Urinary bladder (tissue), 4 donors: ENCODE measurements around the gene HS3ST3B1. TPM values are rescaled to one million over a fixed set of nuclear protein-coding genes. Genes with fewer than 3 reads are reported as not detected.

ENCODE experiments used
- DNase-seq: peaks from one replicate; pipeline ENCODE4 v3.0.0-alpha.2; 2015; ENCODE audit errors: extremely low spot score
- H3K27ac ChIP-seq: one replicate; pipeline ENCODE4 v1.5.1; 2013; ENCODE audit warnings: low read depth, mild to moderate bottlenecking, moderate library complexity
- H3K36me3 ChIP-seq: one replicate; pipeline ENCODE4 v1.6.1; 2013; ENCODE audit warnings: mild to moderate bottlenecking, moderate library complexity; ENCODE audit not compliant: insufficient read depth
- H3K4me1 ChIP-seq: one replicate; pipeline ENCODE4 v1.6.1; 2013; ENCODE audit warnings: mild to moderate bottlenecking, moderate library complexity; ENCODE audit not compliant: insufficient read depth
- H3K4me3 ChIP-seq: one replicate; pipeline ENCODE4 v1.5.1; 2013; ENCODE audit warnings: low read depth, low read length
- WGBS: extraction: QIAGEN DNeasy Blood & Tissue Kit; methylation state at CpG from one replicate; pipeline ENCODE4 v1.1.7; 2013; 5-methylcytosine and 5-hydroxymethylcytosine counted together
- polyA plus RNA-seq: library from polyadenylated mRNA; stranded (reverse); fragments of 200-250 nt; gene quantifications from one replicate; pipeline ENCODE4 v1.2.3, GENCODE V29; 2013
- total RNA-seq: library from RNA; depleted of rRNA; stranded (reverse); fragments of >200 nt; gene quantifications from one replicate; pipeline ENCODE4 v1.2.3, GENCODE V29; 2014
- donor health status: healthy with polysubstance abuse.
- donor health status: healthy.

The HS3ST3B1 gene
- total and polyA plus RNA-seq, 2 donors, result 2.4 to 2.9 TPM

DNA sequence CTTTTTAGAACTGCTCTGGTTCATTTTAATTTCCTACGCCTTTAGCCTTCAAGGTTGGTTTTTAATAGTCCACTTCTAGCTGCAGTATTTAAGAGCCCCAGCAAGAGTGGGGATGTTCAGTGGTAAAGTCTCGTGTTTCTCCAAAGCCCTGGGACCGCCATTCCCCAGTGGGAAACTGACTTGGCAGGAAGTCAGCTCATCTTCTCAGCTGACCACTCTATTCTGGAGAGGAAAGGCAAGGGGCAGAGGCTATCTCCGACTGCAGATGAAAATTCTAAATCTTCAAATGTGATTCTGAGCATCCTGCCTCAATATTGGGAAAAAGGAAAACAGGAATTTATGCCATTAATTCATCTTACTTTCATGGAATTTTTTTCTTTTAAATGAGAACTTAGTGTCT is 35.5 kb downstream of the HS3ST3B1 start:
- 71% methylated on average over 4 of the region's 4 CpGs for WGBS
- no peaks in the 10 kb centered on the region for H3K4me1 ChIP-seq
- H3K4me3 ChIP-seq, result no peak overlapping the region
- H3K36me3 ChIP-seq, result no peaks in the 10 kb centered on the region
- no peak for DNase-seq
- H3K27ac ChIP-seq, result no peak overlapping the region

DNA sequence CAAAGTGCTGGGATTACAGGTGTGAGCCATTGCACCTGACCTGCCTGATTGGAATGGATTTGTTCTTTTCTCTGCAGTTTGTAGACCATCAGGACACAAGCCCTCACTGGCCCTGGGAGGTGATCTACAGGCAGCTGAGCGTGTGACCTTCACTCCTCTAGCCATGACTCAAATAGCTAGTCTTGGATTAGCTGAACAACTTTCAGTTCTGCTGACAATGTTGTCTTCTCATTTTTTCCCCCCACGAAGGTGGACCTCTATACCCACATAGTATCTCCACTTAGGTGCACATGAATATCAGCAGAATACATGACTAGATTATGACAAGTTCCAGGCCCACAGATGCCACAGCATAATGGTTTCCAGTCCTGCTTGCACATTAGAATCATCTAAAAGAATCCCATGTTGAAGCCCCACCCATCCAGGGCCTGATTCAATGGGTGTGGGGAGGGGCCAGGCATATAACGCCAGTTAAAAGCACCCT is 36.8 kb downstream of the HS3ST3B1 start:
- 86% methylated on average over 3 of the region's 3 CpGs for WGBS
- no peak overlapping the region for H3K27ac ChIP-seq
- no peaks in the 10 kb centered on the region for H3K36me3 ChIP-seq
- H3K4me3 ChIP-seq, result no peak overlapping the region
- H3K4me1 ChIP-seq, result no peaks in the 10 kb centered on the region
- no peak for DNase-seq

DNA sequence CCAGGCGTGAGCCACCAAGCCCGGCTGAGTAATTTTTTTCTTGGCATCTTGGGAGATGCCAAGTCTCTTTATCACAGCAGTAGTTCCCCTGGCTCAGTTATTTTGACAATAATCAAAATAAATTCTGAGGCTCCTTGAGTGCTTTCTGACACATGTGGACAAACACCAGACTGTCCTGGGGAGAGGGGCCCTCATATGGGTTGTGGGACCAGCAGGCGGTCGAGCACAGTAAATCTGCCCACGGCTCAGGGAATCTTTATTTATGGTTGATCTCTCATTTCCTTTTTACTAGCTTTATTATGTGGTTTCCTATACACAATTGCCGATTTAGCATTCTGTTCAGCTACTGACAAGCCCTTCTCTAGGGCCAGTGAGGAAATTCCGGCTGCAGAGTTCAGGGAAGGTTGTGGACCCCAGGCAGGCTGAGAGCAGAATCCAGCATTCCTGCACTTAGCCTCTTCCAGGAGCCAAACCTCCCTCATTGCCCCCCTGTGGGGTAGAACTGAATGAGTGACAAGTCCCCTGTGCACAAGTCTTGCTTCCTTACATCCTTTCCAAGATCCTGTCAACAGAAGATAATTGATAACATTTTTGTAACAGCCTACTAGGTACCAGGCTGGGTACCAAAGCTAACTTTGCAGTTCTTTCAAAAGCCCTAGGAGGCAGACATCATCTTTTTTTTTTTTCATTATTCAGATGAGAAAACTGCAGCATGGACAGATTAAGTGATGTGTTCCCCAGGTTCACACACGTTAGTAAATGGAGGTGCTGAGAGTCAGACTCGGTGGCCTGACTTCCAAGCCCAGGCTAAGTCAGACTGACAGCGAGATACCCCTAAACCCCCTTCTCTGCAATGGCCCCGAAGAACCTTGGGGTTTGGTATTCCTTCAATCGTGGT is 40.2 kb downstream of the HS3ST3B1 start:
- Histone ChIP-seq H3K4me1 (no peaks in the 10 kb centered on the region), H3K27ac (no peak overlapping the region), H3K4me3 (no peak overlapping the region), H3K36me3 (no peaks in the 10 kb centered on the region)
- no peak for DNase-seq
- WGBS, result 43% methylated on average over 12 of the region's 12 CpGs

DNA sequence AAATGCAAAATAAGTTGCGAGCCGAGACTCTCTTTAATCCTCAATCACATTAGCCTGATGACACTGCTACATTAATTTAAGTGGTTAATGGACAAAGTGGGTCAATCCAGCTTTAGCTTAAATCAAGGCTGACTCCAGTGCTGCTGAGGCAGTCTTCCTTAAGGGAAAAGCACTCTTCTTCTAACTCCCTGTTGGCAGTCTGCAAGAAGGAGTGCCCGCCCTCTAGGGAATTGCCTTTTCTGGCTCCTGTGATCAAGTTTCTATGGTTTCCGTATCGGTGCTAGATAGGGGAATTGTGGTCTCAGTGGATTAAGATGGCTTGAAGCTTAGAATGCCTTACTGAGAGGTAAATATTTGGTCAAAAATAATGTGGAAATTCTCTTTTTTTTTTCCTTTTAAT is 41.0 kb downstream of the HS3ST3B1 start:
- 31% methylated on average over 5 of the region's 5 CpGs for WGBS
- Histone ChIP-seq H3K27ac (no peak overlapping the region), H3K4me1 (no peaks in the 10 kb centered on the region), H3K36me3 (no peaks in the 10 kb centered on the region), H3K4me3 (no peak overlapping the region)
- no peak for DNase-seq

DNA sequence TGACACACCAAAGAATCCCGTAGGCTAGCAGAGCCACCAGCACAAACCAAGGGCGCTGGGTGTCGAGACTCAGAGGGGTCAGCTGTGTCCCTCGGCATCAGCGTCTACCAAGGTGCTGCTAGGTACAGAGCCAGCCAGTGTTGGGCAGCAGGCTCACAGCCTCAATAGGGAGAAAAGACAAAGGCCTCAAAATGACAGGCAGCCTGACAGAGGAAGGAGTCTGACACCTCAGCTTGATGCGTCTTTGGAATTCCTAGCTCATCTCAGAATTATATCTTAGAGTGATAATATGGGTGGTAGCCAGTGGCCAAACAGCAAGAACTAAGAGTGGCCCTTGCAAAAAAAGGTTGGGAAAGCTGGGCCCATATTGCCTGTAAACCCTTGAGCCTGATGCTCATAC is 45.9 kb downstream of the HS3ST3B1 start:
- 87% methylated on average over 6 of the region's 6 CpGs for WGBS
- Histone ChIP-seq H3K4me3 (no peak overlapping the region), H3K4me1 (no peaks in the 10 kb centered on the region), H3K36me3 (no peaks in the 10 kb centered on the region), H3K27ac (no peak overlapping the region)
- no peak for DNase-seq

DNA sequence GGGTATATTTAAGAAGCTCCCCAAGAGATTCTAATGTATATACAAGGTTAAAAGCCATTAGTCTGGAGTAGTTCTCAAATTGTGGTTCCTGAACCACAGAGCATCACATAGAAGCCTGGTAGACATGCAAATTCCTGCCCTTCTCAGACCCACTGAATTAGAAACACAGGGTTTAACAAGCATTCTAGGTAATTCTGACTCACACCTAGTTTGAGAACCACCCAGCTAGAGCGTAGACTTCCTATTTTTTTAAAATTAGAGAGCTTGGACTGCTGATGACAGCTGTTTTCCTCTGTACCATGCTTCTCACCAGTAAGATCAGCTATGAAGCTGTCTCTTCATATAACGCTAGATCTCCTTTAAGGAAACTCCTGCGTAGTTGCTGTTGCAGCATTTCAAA is 50.6 kb downstream of the HS3ST3B1 start:
- DNase-seq, result no peak
- WGBS, result 89% methylated on average over 3 of the region's 3 CpGs
- H3K4me3 ChIP-seq, result no peak overlapping the region

DNA sequence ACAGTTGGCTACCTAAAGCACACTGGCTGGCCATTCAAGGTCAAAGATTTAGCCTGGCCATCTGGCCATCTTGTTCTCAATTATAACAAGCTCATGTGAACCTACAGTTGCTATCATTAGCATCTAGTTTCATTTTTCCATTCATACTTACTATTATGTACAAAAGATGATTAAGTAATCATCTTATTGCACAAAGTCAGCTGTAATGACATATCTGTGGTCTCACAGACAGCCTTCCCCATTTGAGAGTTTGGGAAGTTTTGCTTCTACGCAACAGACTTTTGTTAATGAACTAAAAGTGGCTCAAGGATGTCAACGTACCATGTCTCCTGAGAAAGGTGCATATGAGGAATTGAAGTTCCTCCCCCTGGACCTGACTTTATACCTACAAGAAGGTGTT is 51.3 kb downstream of the HS3ST3B1 start:
- no peak for DNase-seq
- Histone ChIP-seq H3K36me3 (no peaks in the 10 kb centered on the region), H3K4me1 (no peaks in the 10 kb centered on the region), H3K4me3 (no peak overlapping the region), H3K27ac (no peak overlapping the region)
- WGBS, result 91% methylated on average over 2 of the region's 2 CpGs

More for the DNA sequence above, 50.6 kb downstream of the HS3ST3B1 start:
- no peaks in the 10 kb centered on the region for H3K4me1 ChIP-seq
- H3K36me3 ChIP-seq, result no peaks in the 10 kb centered on the region
- H3K27ac ChIP-seq, result no peak overlapping the region

DNA sequence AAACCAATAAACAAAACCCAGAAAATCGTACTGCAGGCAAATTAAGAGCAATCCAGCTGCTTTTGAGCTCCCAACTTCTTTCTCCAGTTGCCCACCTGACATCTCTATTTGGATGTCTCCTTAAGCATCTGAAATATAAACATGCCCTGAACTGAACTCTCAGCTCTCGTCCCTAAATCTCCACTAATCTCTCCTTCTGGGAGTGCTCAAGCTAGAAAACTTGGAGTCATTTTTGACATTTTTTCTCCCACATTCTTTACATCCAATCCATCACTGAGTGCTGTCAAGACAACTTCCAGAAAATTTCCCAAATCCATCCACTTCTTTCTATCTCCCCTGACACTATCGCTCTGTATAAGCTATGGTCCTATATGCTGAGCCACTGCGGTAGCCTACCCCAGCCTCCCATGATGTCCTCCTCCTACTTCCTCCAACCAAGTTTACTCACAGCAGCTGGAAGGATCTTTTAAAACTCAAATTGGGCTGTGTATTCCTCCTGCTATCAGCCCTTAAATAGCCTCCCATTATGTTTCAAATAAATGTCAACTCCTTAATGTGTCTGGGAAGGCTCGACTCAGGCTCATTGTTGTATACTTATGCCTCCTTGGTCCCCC is 53.1 kb downstream of the HS3ST3B1 start:
- H3K27ac ChIP-seq, result no peak overlapping the region
- WGBS, result 20% methylated on average over 5 of the region's 5 CpGs
- no peaks in the 10 kb centered on the region for H3K36me3 ChIP-seq
- H3K4me3 ChIP-seq, result no peak overlapping the region
- DNase-seq, result no peak
- no peaks in the 10 kb centered on the region for H3K4me1 ChIP-seq

DNA sequence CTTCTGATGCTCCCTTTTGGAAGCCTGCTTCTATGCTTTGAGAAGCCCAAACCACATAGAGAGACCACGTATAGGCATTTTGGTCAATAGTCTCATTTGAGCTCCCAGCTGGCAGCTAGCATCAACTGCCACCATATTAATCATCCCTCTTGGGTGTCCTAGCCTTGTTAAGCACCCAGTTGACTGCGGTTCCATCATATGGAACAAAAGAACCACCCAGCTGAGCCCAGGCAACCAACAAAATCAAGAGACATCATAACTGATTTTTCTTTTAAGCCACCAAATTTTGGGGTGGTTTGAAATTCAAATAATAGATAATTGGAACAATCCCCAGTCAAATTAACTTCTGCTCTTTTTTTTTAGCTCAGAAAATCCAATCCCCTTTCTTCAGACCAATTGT is 53.9 kb downstream of the HS3ST3B1 start:
- Histone ChIP-seq H3K4me3 (no peak overlapping the region), H3K4me1 (no peaks in the 10 kb centered on the region), H3K27ac (no peak overlapping the region), H3K36me3 (no peaks in the 10 kb centered on the region)
- DNase-seq, result no peak
- WGBS, result 88% methylated on average over 2 of the region's 2 CpGs

DNA sequence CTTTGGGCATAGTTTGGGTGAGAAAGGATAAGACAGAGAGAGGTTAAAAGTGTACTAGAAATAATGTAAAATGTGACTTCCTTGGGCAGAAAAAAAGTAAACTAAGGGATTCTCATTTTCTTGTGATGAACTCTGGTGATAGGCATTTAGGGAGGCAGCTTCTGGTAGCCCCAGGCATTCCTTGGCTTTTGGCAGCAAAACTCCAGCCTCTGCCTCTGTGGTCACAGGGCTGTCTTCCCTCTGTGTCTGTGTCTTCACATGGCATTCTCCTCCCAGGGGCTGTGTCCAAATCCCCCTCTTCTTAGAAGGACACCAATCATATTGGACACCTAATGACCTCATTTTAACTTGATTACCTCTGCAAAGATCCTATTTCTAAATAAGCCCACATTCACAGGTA is 54.7 kb downstream of the HS3ST3B1 start:
- Histone ChIP-seq H3K36me3 (no peaks in the 10 kb centered on the region), H3K27ac (no peak overlapping the region), H3K4me1 (no peaks in the 10 kb centered on the region), H3K4me3 (no peak overlapping the region)
- no peak for DNase-seq

DNA sequence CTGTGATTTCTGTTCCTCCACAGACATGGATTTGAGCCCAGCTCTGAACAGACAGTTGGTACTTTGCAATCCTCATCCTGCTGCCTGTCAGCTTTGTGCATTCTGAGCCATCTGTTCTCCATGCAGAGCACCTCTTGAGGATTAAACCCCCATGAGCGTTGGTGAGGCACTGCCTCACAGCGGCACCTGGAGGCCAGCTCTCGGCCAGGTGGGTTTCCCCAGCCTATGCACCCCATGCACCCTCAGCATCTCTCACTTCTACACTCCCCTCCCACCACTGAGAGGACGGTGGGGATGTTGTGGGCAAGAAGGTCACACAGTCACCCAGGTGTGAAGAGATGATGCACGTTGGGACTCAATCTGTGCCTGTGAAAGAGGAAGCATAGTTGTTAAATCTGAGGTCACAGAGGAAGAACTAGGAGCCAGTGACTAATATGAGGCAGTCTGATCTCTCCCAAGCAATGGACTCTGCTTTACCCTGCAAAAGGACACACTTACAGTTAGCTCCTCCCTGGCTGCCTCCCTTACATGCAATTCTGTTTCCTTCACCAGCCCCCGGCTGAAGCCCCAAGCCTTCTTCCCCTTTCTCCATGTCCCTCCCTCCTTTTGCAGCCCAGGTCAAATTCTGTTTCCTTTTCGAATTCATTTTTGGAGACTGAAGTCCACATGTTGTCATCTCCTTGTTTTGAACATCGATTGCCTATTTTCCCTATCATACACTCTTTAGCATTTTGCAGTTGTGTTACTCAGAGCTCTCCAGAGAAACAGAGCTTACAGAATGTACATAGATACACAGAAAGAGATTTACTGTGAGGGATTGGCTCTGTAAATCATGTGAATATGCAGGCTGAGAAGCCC is 58.5 kb downstream of the HS3ST3B1 start:
- 53% methylated on average over 8 of the region's 8 CpGs for WGBS
- H3K4me3 ChIP-seq, result no peak overlapping the region
- DNase-seq, result no peak
- H3K27ac ChIP-seq, result no peak overlapping the region
- H3K4me1 ChIP-seq, result peaks cover 2% of the 10 kb centered on the region
- H3K36me3 ChIP-seq, result no peaks in the 10 kb centered on the region

DNA sequence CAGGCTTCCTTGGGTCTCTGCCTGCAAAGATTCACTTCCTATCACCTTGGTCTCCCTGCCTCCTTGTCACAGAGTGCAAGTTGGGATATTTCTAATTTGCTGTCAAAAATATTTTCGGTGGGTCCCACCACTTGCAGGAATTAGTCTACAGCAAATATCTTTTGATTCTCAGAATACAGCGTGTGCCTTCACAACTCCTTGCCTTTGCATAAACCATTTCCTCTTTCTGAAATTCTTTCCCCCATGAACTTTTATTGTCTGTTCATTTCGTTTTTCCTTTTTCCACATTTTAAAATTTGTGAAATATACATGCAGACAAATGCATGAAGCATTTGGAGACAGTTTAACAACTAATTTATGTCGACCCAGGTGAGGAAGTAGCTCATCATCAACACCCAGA is 60.0 kb downstream of the HS3ST3B1 start:
- H3K36me3 ChIP-seq, result no peaks in the 10 kb centered on the region
- WGBS, result 64% methylated on average over 4 of the region's 4 CpGs
- H3K4me3 ChIP-seq, result no peak overlapping the region
- peaks cover 2% of the 10 kb centered on the region for H3K4me1 ChIP-seq
- DNase-seq, result no peak
- H3K27ac ChIP-seq, result no peak overlapping the region

DNA sequence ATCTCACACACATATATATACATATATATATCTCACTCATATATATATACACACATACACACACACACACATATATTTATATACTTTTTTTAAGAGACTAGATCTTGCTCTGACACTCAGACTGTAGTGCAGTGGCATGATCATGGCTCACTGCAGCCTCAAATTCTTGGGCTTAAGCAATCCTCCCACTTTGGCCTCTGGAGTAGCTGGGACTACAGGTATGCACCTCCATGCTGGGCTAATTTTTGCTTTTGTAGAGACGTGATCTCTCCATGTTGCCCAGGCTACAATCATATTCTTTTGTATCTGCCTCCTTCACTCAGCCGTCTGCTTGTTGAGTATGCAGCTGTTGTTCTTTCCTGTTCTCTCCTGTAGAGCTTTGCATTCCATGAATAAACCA is 60.6 kb downstream of the HS3ST3B1 start:
- DNase-seq, result no peak
- Histone ChIP-seq H3K27ac (no peak overlapping the region), H3K4me3 (no peak overlapping the region), H3K36me3 (no peaks in the 10 kb centered on the region), H3K4me1 (peaks cover 2% of the 10 kb centered on the region)
- 71% methylated on average over 2 of the region's 2 CpGs for WGBS
